Central memory CD4-positive, alpha-beta T cell (primary cell): Measurements from ENCODE around the gene FKBP1A.
"Not testable (repeated sequence)": the region's sequence is repeated elsewhere in the genome, so short reads cannot be mapped to it uniquely, and the experiment has no call there.

ENCODE experiments used
- DNase-seq: peaks from one replicate; pipeline ENCODE4 v3.0.0; 2022

Gene FKBP1A

GRCh38 chr20:1362484-1362883 lies 30.4 kb downstream of the FKBP1A start:
- DNase-seq: no peak

GRCh38 chr20:1360094-1360846 lies 32.6 kb downstream of the FKBP1A start:
- no peak for DNase-seq

GRCh38 chr20:1357921-1358671 lies 34.8 kb downstream of the FKBP1A start:
- DNase-seq: no peak

GRCh38 chr20:1353956-1354355 lies 38.9 kb downstream of the FKBP1A start:
- no peak for DNase-seq

GRCh38 chr20:1346315-1346969 lies 46.4 kb downstream of the FKBP1A start:
- no peak for DNase-seq

- no peak for DNase-seq
Measured at GRCh38 chr20:1345756-1346093, 47.1 kb downstream of the FKBP1A start.

GRCh38 chr20:1345030-1345755 lies 47.7 kb downstream of the FKBP1A start:
- DNase-seq: no peak

- not testable (repeated sequence) for DNase-seq
Measured at GRCh38 chr20:1343446-1344124, 49.3 kb downstream of the FKBP1A start.

- no peak for DNase-seq
Measured at GRCh38 chr20:1341561-1342265, 51.1 kb downstream of the FKBP1A start.

- DNase-seq: no peak
Measured at GRCh38 chr20:1338801-1339200, 54.1 kb downstream of the FKBP1A start.

GRCh38 chr20:1338096-1338495 lies 54.8 kb downstream of the FKBP1A start:
- no peak for DNase-seq

GRCh38 chr20:1337441-1337840 lies 55.4 kb downstream of the FKBP1A start:
- no peak for DNase-seq

GRCh38 chr20:1336699-1337367 lies 56.0 kb downstream of the FKBP1A start:
- no peak for DNase-seq

GRCh38 chr20:1335961-1336698 lies 56.7 kb downstream of the FKBP1A start:
- no peak for DNase-seq

GRCh38 chr20:1334761-1335160 lies 58.1 kb downstream of the FKBP1A start:
- no peak for DNase-seq

GRCh38 chr20:1334370-1334731 lies 58.5 kb downstream of the FKBP1A start:
- DNase-seq: no peak

- no peak for DNase-seq
Measured at GRCh38 chr20:1333462-1334369, 59.1 kb downstream of the FKBP1A start.

GRCh38 chr20:1332749-1333300 lies 60.0 kb downstream of the FKBP1A start:
- DNase-seq: no peak

GRCh38 chr20:1331801-1332453 lies 60.9 kb downstream of the FKBP1A start:
- DNase-seq: no peak
